ENCODE data around the gene PTPRN2. TPM values are rescaled to one million over a fixed set of nuclear protein-coding genes. Genes with fewer than 3 reads are reported as not detected.

Gene PTPRN2
- polyA plus RNA-seq, 1 donor = 5.7 TPM

DNA sequence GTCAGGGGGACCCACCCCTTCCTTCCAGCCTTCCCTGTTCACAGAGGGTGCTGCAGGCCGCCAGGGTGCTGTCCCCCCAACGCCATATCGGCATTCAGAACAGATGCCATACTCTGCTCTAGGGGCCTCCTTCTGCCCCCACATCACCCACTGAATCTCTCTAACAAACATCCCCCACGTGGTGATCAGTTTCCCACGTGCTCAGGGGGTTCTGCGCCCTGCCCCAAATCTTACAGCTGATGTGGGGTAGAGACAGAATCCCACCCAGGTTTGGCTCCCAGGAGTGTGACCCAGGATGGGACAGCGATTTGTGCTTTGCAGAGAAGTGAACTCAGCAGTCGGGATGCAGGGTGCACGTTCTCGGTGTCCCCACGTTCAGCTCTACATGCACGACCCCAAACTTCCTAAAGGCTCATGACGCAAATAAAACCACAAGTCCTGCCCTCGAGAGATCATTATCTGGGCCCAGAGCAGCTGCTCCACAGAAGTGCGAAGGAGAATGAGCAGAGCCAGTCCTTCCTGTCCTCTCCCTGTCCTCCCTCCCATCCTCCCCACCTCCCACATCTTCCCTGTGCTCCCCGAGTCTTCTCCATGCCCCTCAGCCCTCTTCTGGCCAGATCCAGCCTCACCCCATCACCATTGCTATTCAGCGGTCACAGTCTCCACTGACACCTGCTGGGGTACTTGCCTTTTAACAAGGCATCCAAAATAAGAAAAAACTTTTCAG is 827.5 kb downstream of the PTPRN2 start:
- no peak for DNase-seq

DNA sequence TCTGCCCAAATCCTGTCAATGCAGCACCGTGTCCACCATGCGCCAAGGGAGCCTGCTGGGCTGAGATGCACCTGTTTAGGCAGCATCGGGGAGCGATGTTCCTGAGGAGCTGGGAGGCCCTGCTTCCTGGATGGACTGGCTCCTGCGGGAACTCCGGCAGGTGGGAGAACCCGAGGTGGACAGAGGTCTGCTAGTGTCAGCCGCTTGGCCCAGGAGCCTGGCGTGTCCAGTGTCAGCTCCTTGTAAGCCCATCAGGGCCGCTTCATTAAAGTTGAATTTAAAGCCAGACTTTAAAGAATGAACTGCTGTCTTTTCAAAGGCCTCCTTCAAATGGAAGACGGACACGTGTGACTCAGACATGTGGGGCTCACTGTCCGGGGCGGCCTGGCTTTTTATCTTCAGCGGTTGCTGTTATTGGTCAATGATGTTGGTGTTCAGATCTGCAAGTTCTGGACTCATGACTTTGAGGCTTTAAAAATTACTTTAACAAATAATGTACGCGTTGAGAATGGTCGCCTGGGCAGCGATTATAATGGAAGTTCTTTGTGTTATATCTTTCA is 828.3 kb downstream of the PTPRN2 start:
- DNase-seq = no peak

DNA sequence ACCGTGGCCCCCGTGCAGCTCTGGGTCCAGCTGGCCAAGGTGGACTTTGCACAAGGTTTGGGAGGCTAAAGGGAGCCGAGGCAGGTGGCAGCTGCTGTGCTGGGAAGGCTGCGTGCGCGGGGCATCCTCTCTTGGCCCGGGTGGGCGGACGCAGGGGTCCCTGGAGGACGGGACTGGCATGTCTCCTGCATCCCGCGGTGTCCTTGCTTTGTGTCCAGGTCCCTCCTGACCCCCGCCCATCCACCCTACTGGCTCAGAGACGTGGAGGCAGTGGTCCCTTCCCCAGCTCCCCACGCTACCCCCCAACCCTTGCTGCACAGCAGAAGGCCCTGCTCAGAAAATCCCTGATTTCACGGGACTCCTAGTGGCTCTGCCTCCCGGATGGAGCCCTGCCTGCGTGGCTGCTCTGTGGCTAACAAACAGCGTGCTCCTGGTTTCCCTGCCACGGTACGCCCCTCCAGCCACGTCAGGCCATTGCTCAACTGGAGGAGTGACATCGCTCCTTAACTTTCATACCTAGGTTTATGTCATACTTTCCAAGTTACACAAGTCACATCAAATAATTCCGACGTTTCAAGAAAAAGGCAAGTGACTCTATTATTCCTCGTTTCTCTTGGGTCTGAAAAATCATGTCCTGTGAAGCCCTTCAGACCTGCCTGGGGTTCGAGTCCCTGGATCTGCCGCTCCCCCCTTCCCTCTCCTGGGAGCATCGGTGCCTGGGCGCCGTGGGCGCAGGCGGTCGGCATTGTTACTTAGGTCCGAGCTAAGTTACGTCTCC is 829.0 kb downstream of the PTPRN2 start:
- DNase-seq = no peak

DNA sequence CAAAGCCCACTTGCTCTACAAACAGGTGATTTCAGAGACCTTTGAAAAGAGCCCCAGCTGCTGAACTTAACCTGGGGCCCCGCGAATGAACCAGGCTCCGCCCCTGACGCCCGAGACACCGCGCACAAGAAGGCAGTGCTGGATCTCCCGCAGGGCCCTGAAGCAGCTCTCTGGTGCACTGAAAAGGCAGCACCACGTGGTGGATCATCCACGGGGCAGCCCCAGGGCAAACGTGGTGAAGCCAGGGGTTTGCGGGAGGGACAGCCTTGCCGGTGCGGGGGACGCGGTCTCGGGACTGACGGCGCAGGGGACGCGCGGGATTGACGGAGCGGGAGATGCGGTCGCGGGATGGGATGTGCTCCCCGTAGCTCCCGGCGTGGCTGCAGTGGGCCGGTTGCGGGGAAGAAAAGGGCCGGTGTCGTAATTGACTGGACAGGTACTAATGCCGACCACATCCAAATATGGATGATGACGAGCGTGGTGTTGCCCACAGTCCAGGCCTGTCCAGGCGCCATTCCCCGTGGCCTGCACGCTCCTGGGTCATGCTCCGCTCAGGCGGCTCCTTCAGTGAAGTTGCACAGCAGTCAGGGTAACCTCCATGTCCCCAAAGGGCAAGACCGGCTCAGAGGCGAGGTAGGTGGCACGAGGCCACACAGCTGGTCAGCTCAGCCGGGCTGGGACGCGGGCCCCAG is 829.7 kb downstream of the PTPRN2 start:
- no peak for DNase-seq

DNA sequence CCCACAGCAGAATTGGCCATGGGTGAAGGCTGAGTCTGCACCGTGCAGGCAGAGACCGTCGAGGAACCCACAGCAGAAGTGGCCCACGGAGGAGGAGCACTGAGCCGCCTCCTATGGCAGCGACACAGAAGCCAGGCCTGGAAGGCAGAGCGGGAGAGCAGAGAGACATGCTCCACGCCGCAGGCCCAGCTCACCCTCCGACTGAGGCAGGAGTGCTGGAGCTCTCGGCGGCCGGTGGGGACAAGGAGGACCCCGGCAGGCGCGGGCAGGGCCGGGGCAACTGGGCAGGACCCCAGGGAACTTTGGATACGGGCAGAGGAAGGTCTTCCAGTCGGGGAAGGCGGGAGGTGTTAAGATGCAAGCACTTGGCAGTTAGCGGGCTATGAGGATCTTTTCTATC is 830.4 kb downstream of the PTPRN2 start:
- no peak for DNase-seq

DNA sequence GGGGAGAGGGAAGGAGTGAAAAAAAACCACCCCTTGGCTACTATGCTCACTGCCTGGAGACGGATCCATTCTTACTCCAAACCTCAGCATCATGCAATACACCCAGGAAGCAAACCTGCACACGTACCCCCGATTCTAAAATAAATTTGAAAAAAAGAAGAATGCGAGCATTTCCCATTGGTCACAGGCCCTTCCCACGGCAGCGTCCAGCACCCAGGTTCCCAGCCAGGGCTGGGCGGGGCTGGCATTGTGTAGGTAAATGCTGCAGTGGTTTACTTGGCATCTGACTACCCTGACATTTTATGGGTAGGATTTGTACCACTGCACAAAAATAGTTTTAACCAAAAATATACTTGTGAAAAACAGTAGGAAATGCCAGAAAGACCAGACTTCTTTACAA is 831.9 kb downstream of the PTPRN2 start:
- no peak for DNase-seq

DNA sequence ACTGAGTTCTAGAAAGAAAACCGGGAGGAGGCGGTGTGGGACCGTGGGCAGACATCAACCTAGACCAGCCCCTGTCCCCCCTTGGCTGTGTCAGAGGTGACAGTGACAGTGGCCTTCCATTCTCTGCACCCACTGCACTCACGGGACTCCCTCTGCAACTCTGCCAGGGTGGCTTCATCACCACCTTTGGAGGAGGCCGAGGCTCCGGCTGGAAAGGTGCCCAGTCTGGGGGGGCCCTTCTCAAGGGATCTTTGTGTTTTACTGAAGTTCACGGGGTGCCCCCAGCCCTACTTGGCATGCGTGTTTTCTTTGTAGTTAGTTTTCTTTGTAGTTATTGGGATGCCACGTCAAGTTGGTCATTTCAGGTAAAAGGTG is 833.2 kb downstream of the PTPRN2 start:
- DNase-seq = no peak

DNA sequence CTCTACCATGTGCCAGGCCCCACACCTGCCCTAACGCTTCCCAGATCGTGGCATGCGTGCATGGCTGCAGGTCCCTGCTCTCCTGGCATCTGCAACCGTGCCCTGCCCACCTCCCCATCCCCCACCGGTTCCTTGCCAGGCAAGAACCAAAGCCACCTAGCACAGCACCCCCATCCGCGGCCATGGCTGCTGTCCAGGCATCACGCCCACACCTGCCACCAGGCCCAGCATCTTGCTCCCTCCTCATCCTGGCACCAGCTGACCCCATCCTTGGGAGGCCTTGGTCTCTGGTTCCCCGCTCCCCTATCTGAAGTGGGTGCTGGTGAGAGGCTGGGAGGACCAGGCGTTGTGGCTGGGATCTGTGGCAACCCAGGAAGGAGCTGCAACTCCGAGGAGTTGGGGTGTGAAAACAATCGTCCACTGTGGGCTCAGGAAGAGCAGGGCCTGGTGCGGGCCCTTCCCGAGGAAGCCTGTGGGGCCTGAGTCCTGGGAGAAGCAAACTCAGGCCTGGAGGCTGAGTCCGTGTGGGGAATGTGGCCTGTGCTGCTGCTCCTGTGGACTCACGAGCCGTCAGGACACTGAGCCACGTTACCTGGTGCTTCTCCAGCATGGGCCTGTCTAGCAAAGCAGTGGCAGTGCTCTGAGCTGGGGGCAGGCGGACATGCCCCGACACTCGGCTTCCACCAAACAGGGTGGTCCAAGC is 833.8 kb downstream of the PTPRN2 start:
- DNase-seq = no peak

DNA sequence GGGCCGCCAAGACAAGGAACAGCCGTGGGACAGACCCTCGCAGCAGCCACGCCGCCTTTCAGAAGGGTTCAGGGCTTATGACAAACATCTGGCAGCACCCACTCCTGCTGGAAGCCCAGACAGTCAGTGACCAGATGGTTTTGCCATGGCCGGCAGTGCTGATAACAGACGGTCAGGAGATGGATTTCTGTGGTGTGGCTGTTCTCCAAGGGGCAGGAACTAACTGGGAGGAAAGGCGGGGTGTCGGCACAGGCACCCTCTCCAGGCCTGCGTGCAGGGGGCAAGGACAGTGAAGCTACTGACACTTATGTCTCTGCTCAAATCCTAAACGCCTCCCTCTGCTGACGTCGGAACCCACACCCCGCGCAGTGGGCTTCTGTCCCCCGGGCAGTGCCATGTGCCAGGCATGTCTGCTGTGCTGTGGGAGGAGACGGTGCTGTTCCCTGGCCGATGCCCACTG is 834.8 kb downstream of the PTPRN2 start:
- no peak for DNase-seq

DNA sequence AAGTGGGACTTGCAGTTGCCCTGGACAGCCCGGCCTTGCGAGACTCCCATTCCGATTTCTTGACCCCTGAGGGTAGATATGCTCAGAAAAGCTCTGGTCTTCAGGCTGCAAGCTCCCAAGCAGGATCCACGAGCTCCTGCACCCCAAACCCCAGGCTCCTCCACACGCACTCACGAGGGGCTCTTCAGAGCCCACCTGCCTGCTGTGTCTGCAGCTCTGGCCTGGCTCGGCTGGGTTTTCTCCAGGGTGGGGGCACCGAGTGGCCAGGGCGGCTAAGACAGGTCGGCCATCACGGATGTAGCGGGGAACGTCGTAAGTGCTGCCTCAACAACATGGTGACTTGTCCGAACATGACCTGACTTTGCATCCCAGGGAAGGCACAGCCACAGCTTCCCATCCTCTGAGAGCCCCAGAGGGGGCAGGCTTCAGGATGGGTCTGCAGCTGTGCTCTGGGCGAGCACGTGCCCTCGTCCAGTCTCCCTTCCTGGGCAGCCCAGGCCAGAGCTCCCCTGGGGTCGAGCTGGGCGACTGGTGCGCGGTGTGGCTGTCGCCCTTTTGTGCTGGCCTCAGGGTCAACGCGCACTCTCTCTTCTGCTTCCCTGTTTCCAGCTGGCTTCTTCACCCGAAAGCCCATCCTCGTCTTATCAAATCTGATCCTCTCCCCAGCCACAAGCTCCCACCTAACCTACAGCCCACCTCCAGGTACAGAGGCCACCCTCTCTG is 835.5 kb downstream of the PTPRN2 start:
- DNase-seq = no peak

DNA sequence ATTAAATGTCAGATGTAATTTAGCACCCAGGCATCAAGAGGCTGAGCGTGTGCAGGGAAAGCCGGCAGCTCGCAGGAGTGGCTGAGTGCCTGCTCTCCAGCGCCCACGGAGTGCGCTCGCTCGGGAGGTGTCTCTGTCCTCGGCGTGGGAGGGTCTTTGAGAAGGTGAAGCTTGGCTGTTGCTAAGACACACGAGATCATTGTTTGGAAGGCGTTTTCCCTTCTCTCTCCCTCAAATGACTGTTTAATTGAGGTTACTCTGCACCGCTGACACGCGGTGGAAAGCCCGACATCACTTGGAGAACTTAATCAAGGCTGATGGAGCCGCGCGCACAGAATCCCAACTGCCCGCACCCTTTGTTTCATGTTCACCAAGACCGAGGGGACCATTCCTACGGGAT is 836.2 kb downstream of the PTPRN2 start:
- peak; percentile 24 for DNase-seq

DNA sequence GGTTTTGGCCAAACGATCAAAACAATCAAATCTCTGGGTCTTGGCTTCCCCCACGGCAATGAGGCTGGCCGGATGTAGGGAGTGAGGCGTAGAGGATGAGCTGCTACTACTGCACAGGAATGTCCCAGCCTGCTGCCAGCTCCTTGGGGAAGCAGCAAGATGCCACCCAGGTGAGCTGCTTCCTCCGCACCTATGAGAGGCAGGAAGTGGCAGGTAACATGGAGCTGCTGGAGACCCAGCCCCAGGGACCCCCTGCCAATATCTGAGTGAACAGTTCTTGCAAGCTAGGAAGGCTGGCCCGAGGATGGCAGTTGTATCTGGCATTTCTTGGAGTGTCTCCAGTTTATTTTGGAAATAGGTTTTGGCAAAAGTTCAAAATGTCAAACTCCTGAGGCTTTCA is 837.3 kb downstream of the PTPRN2 start:
- no peak for DNase-seq

DNA sequence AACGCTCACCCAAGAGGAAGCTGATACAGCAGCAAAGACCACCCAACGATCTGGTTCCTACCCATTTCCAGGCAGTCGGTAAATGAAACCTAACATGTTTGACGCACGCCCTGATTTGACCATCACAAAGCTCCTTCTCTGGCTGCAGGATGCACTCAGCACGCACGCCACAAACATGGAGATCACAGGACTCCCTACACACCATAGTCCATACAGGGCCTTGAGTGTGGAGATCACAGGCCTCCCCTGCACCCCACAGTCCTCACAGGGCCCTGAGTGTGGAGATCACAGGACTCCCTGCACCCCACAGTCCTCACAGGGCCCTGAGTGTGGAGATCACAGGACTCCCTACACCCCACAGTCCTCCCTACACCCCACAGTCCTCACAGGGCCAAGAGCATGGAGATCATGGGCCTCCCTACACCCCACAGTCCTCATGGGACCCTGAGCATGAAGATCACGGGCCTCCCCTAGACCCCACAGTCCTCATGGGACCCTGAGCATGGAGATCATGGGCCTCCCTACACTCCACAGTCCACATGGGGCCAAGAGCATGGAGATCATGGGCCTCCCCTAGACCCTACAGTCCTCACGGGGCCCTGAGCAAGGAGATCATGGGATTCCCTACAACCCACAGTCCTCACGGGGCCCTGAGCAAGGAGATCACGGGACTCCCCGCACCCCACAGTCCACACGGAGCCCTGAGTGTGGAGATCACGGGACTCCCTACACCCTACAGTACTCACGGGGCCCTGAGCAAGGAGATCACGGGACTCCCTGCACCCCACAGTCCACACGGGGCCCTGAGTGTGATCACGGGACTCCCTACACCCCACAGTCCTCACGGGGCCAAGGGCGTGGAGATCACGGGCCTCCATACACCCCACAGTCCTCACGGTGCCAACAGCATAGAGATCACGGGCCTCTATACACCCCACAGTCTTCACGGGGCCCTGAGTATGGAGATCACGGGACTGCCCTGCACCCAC is 841.6 kb downstream of the PTPRN2 start:
- no peak for DNase-seq

DNA sequence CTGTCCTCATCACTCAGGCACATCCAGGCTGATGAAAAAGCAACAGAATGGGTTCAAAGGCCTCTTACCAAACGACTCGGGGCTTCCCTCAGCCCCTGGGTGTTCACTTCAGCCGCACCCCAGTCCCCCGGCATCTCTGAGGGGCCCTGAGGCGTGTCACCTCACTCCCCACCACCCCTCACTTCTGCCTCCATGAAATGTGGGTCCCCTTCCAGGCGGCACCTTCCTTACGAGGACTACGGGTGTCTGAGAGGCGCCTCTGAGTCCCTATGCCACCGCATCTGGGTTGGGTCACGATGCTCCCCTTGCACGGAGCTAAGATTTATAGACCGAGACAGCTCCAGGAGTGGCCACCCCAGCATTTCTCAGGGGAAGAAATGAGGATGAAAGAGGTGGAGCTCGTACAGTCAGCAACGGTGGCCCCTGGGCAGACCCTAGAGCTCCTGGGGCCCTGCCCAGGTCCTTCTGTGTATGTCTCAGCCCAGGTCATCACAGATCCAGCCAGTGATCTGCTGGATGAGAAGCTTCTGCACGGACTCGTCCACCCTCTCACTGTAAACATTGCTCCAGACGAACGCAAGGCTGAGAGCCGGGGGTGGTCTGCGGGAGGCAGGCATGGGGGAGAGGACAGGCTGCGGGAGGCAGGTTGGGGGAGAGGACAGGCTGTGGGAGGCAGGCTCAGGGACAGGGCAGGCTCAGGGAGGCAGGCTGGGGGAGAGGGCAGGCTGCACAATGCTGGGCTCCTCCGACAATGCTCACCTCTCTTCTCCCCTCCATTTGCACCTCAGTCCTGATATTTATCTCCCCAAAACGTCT is 842.6 kb downstream of the PTPRN2 start:
- no peak for DNase-seq

DNA sequence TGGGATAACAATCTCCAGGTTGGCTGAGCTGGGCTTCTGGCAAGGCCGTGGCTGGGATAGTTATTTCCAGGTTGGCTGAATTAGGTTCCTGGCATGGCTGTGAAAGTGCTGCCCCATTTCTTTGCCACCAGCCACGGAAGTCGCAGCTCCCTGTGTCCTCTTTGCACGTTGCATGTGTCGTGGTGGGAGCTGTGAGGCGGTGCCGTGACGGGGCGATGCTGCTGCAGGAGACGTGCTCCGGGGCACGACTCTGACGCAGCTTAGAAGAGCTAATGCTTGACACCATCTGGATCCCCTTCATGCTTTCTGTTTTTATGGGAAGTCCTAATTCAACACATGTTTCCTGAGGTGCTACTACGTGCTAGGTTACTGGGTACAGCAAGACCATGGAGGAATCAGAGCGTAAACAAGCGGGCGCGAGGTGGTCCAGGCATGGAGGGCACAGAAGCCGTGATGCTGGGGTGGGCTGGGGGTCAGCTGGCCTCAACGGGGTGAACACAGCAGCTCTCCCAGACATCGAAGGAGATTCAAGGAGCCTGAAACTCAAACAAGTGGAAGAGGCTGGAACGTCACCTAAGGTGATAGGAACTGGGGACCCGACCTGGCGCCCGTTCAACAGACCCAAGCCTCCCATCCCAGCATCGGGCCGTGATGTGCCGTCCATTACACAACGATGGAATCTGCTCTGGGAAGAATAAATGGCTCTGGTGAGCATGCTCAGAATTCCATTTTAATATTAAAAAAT is 843.7 kb downstream of the PTPRN2 start:
- no peak for DNase-seq

DNA sequence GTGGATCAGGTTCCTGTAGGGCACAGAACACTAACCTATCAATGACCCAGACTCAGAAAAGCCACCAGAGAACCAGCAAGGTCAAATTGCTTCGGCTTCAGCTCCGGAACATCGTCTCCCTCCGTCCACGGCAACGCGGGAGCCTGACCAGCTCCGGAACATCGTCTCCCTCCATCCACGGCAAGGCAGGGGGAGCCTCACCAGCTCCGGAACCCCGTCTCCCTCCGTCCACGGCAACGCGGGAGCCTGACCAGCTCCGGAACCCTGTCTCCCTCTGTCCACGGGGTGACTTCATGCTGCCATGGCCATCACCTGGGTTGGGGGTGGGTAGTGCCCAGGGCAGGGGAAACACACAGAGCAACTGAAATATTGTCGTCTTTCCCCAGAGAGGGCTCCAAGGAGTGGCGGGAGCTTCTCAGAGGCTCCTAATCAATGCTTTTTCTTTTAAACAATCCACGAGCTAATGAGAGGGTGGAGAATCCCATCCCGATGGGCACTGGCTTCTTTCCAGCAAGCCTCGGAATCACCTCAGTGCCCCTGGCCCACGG is 847.3 kb downstream of the PTPRN2 start:
- no peak for DNase-seq

DNA sequence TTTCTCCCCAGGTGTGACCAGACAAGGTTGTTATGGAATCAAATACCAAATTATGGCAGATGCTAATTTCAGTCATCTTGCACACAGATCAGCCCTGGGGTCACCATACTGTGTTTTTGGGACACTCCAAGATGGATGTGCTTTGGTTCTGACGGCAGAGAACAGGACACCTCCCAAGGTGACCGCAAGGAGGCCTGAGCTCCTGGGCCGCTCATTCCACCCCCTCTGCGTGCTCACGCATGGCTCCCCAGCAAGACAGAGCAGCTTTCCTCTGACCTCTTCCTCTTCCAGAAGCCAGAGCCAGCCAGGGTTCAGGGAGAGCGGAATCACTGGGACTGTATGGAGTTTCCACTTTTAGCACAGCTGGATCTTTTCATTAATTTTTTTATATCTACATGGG is 848.0 kb downstream of the PTPRN2 start:
- DNase-seq = no peak

DNA sequence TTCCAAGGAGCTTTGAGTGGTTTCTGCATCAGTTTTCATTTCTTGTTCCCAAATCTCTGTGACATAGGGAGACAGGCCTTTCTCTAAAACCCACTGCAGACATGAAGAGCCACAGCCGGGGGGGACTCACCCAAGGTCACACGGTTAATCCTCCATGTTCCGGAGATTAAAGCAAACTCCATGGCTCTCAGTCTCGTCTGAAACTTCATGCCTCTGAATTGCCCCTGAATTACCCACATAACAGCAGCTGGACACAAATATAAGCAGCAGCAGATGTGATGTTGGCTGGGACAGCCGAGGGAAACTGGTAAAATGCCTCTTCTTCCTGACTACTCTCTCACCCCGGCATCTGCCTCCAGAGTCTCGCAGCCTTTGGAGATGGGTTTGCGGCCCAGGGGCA is 848.6 kb downstream of the PTPRN2 start:
- DNase-seq = no peak

Data from left kidney (tissue), 2 donors.